Measurements from ENCODE around the gene NTNG1. TPM values are rescaled to one million over a fixed set of nuclear protein-coding genes. Genes with fewer than 3 reads are reported as not detected.

NTNG1 gene
- total and polyA plus RNA-seq, 2 of the 4 experiments (the other 2 are of a cell fraction): 1.2 to 2.3 TPM

DNA sequence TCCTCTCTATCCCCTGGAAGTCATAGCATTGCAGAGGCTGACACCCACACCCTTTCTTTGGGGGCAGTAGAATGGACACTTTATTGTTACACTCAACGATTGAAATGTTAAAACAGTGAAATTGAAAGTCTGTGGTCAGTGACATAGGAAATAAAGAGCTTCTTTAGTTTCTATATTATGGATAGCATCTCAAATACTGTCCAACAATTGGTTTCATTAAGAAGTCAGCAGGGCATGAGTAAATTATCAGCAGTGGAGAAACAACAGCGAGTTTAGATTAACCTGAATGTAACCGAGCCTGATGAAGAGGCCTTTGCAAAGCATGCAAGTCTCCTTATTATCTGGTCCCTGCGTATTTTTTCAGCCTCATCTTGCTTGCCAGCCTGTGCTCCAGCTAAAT lies 350.7 kb downstream of the NTNG1 start:
- 53% methylated on average over 2 of the region's 4 CpGs; no CpG with 5 or more reads in 1 of the 2 experiments for WGBS, 2 experiments (ENCODE audit: extremely low coverage in 2 of 2, insufficient read length in 1 of 2)
- no peak for ATAC-seq (ENCODE audit: low read depth)

More for the DNA sequence above, 350.7 kb downstream of the NTNG1 start:
- no TSS peak for BruUV-seq (replicated peaks)
- Histone ChIP-seq H3K4ac (ENCODE audit: low read depth, low read length) (no peak overlapping the region), H3K36me3 (ENCODE audit: control insufficient read depth, insufficient read depth, low read length) (no peaks in the 10 kb centered on the region), H2BK5ac (ENCODE audit: low read depth, low read length, poor library complexity, severe bottlenecking) (no peak overlapping the region), H3K23ac (ENCODE audit: low read depth, low read length) (no peak overlapping the region), H3K14ac (replicated peaks; ENCODE audit: low read depth, low read length) (no peak overlapping the region), H3K4me3 (ENCODE audit: insufficient read depth, low read depth, low read length) (no peak overlapping the region), H3K79me1 (ENCODE audit: low read depth in 1 of 2, low read length in 2 of 2) (no peaks in the 10 kb centered on the region), H3K27ac (ENCODE audit: insufficient read depth, low read length) (no peak overlapping the region), H3K56ac (ENCODE audit: extremely low read depth, insufficient read depth, low read length) (no peak overlapping the region), H4K91ac (ENCODE audit: insufficient read depth, low read depth, low read length) (no peak overlapping the region), H2BK120ac (ENCODE audit: low read depth, low read length) (no peak overlapping the region), H4K20me1 (ENCODE audit: insufficient read depth, low read length) (no peaks in the 10 kb centered on the region), H2AFZ (replicated peaks; ENCODE audit: low read length, poor library complexity) (no peak overlapping the region), H3K9me1 (ENCODE audit: insufficient read depth, low read length) (no peaks in the 10 kb centered on the region), H3K4me1 (ENCODE audit: control insufficient read depth, insufficient read depth, low read length) (no peaks in the 10 kb centered on the region), H4K8ac (ENCODE audit: low read depth in 2 of 2, low read length in 2 of 2) (no peak overlapping the region), H3K18ac (ENCODE audit: low read depth, low read length) (no peak overlapping the region), H3K27me3 (ENCODE audit: control insufficient read depth, insufficient read depth, low read length) (no peaks in the 10 kb centered on the region), H3K9me3 (ENCODE audit: control insufficient read depth, insufficient read depth, low read length) (no peaks in the 10 kb centered on the region), H3K9ac (ENCODE audit: low read depth, low read length) (no peak overlapping the region), H3K4me2 (ENCODE audit: low read depth, low read length) (no peak overlapping the region), H2AK5ac (ENCODE audit: low read depth, low read length) (no peak overlapping the region), H2BK15ac (ENCODE audit: low read depth, low read length) (no peak overlapping the region), H2AK9ac (replicated peaks; ENCODE audit: low read depth, low read length, poor library complexity) (no peak overlapping the region), H4K5ac (ENCODE audit: low read depth, low read length) (no peak overlapping the region), H2BK20ac (ENCODE audit: low read depth, low read length) (no peak overlapping the region)
- intact Hi-C loops (cut with micrococcal nuclease): no loop called here
- ChIA-PET CTCF (no interaction called here), POLR2A (ENCODE audit: unreplicated experiment) (no interaction called here)
- DNase-seq: no peak
- TF ChIP-seq FOS (IDR thresholded peaks at IDR 0.05; ENCODE audit: low read depth, low read length) (no peak), SMC3 (IDR thresholded peaks at IDR 0.05; ENCODE audit: low read depth, low read length) (no peak), CTCF (conservative IDR thresholded peaks at IDR 0.05; ENCODE audit: low read depth, low read length) (no peak), MAFK (IDR thresholded peaks at IDR 0.05; ENCODE audit: low read depth, low read length) (no peak), MXI1 (IDR thresholded peaks at IDR 0.05; ENCODE audit: borderline replicate concordance, low read depth, low read length) (no peak), MAZ (IDR thresholded peaks at IDR 0.05; ENCODE audit: borderline replicate concordance, low read depth, low read length) (no peak), NFE2L2 (IDR thresholded peaks at IDR 0.05; ENCODE audit: low read depth, low read length) (no peak), RCOR1 (IDR thresholded peaks at IDR 0.05; ENCODE audit: insufficient replicate concordance, low read length) (no peak), RFX5 (IDR thresholded peaks at IDR 0.05; ENCODE audit: low read depth, low read length) (no peak), ELK1 (IDR thresholded peaks at IDR 0.05; ENCODE audit: borderline replicate concordance, low read depth, low read length) (no peak), CHD1 (IDR thresholded peaks at IDR 0.05; ENCODE audit: low read depth, low read length) (no peak), CEBPB (IDR thresholded peaks at IDR 0.05; ENCODE audit: low read depth, low read length) (no peak), BHLHE40 (IDR thresholded peaks at IDR 0.05; ENCODE audit: low read depth, low read length) (no peak), POLR2A (IDR thresholded peaks at IDR 0.05; ENCODE audit: low read depth, low read length) (no peak), RAD21 (IDR thresholded peaks at IDR 0.05; ENCODE audit: low read length) (no peak)
- TF ChIP-seq, protein P1, sequence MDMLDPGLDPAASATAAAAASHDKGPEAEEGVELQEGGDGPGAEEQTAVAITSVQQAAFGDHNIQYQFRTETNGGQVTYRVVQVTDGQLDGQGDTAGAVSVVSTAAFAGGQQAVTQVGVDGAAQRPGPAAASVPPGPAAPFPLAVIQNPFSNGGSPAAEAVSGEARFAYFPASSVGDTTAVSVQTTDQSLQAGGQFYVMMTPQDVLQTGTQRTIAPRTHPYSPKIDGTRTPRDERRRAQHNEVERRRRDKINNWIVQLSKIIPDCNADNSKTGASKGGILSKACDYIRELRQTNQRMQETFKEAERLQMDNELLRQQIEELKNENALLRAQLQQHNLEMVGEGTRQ (IDR thresholded peaks at IDR 0.05; ENCODE audit: low read depth, low read length): no peak
- dilution Hi-C loops (cut with HindIII; ENCODE audit: low sequenced_read_pairs, unreplicated experiment): no loop called here
- in situ Hi-C loops (cut with MboI; ENCODE audit: low sequenced_read_pairs): no loop called here

Measured in IMR-90 (cell line).